Activated CD8-positive, alpha-beta T cell treated with anti-CD3 and anti-CD28 coated beads, Interleukin-2, amount 10 ng/mL, durations not matched to agents 7 days and 5 days (primary cell): ENCODE results near the gene CTAG1B. TPM values are rescaled to one million over a fixed set of nuclear protein-coding genes. Genes with fewer than 3 reads are reported as not detected.

Experiments
- total RNA-seq, 2 experiments: library from RNA; stranded (reverse); gene quantifications; one replicate each; pipeline ENCODE4 v1.2.3, GENCODE V29; 2021

Gene CTAG1B
- total RNA-seq, 2 experiments from 2014 or later = not detected

Other genes starting within 250 kb of the CTAG1B start
- 1,000 to 10,000 TPM; 1,371 to 1,454 TPM for gene FLNA, start 244.6 kb downstream of the CTAG1B start, total RNA-seq
- gene EMD, start 240.0 kb downstream of the CTAG1B start, total RNA-seq = 10 to 100 TPM; 65.9 to 66.0 TPM
- 1,000 to 10,000 TPM; 2,758 to 2,862 TPM for gene RPL10, start 220.9 kb downstream of the CTAG1B start, total RNA-seq
- 10 to 100 TPM; 22.5 to 26.5 TPM for gene DNASE1L1, start 210.0 kb downstream of the CTAG1B start, total RNA-seq
- 10 to 100 TPM; 76.5 to 77.4 TPM for gene TAFAZZIN, start 207.7 kb downstream of the CTAG1B start, total RNA-seq
- 10 to 100 TPM; 41.5 to 43.5 TPM for gene ATP6AP1, start 190.6 kb downstream of the CTAG1B start, total RNA-seq
- gene GDI1, start 182.1 kb downstream of the CTAG1B start, total RNA-seq = 10 to 100 TPM; 92.7 to 95.5 TPM
- 10 to 100 TPM; 62.7 to 63.5 TPM for gene FAM50A, start 175.1 kb downstream of the CTAG1B start, total RNA-seq
- 10 to 100 TPM; 48.9 to 53.6 TPM for gene PLXNA3, start 161.0 kb downstream of the CTAG1B start, total RNA-seq
- 10 to 100 TPM; 49.6 to 51.0 TPM for gene LAGE3, start 140.0 kb downstream of the CTAG1B start, total RNA-seq
- gene UBL4A, start 132.7 kb downstream of the CTAG1B start, total RNA-seq = 10 to 100 TPM; 52.1 to 54.0 TPM
- gene SLC10A3, start 128.7 kb downstream of the CTAG1B start, total RNA-seq = 10 to 100 TPM; 29.1 to 30.8 TPM
- gene FAM3A, start 103.0 kb downstream of the CTAG1B start, total RNA-seq = 10 to 100 TPM; 28.5 to 31.6 TPM
- 100 to 1,000 TPM; 133 to 135 TPM for gene G6PD, start 72.4 kb downstream of the CTAG1B start, total RNA-seq
- gene IKBKG, start 71.7 kb downstream of the CTAG1B start, total RNA-seq = 10 to 100 TPM; 51.1 to 56.0 TPM
- not detected for gene CTAG1A, start 34.1 kb downstream of the CTAG1B start, total RNA-seq
- gene CTAG2, start 34.3 kb upstream of the CTAG1B start, total RNA-seq = not detected
- 10 to 100 TPM in 1 of 2 experiments, 1 to 10 TPM in 1; 9.9 to 10.3 TPM for gene GAB3, start 131.8 kb upstream of the CTAG1B start, total RNA-seq
- 10 to 100 TPM; 76.0 to 82.8 TPM for gene DKC1, start 143.6 kb upstream of the CTAG1B start, total RNA-seq
- gene MPP1, start 186.2 kb upstream of the CTAG1B start, total RNA-seq = 10 to 100 TPM; 69.4 to 72.6 TPM
- gene SMIM9, start 215.4 kb upstream of the CTAG1B start, total RNA-seq = not detected